Type B pancreatic cell (in vitro differentiated cells): ENCODE measurements around the gene AEBP2. TPM values are rescaled to one million over a fixed set of nuclear protein-coding genes. Genes with fewer than 3 reads are reported as not detected.
"Not testable (repeated sequence)": the region's sequence is repeated elsewhere in the genome, so short reads cannot be mapped to it uniquely, and the experiment has no call there.

Experiments
- DNase-seq: peaks from one replicate; pipeline ENCODE4 v3.0.0; 2021; ENCODE audit warnings: mixed read lengths; ENCODE audit not compliant: unreplicated experiment; ENCODE audit errors: extremely low spot score
- H3K27ac Mint-ChIP-seq: 2 replicates; pipeline ENCODE4 v1.8.0; 2021; ENCODE audit warnings: mild to moderate bottlenecking, mixed read lengths
- H3K27me3 Mint-ChIP-seq: 2 replicates; pipeline ENCODE4 v1.8.0; 2021; ENCODE audit warnings: mixed read lengths
- H3K36me3 Mint-ChIP-seq: 2 replicates; pipeline ENCODE4 v1.8.0; 2021; ENCODE audit warnings: mixed read lengths
- H3K4me1 Mint-ChIP-seq: one replicate; pipeline ENCODE4 v1.8.0; 2021; ENCODE audit warnings: mixed read lengths; ENCODE audit not compliant: unreplicated experiment
- H3K4me3 Mint-ChIP-seq: 2 replicates; pipeline ENCODE4 v1.8.0; 2021; ENCODE audit warnings: mild to moderate bottlenecking, mixed read lengths
- H3K9me3 Mint-ChIP-seq: 2 replicates; pipeline ENCODE4 v1.8.0; 2021; ENCODE audit warnings: mixed read lengths
- CTCF ChIP-seq: fragments of 200-600 bp; sonication (generic); conservative IDR thresholded peaks from 2 replicates; pipeline ENCODE4 v1.5.0; 2021; ENCODE audit warnings: antibody characterized with exemption, mild to moderate bottlenecking
- total RNA-seq: library from RNA; stranded (reverse); gene quantifications from 2 replicates; pipeline ENCODE4 v1.2.1, GENCODE V29; 2021; ENCODE audit warnings: low replicate concordance

The AEBP2 gene
- total RNA-seq, 1 donor from 2014 or later: 45.8 TPM

- no peaks in the 10 kb centered on the region for H3K27me3 Mint-ChIP-seq
- TF ChIP-seq CTCF: no peak
- H3K36me3 Mint-ChIP-seq: peaks cover 49% of the 10 kb centered on the region
- H3K4me1 Mint-ChIP-seq: peaks cover 5% of the 10 kb centered on the region
- H3K9me3 Mint-ChIP-seq: no peaks in the 10 kb centered on the region
- H3K27ac Mint-ChIP-seq: no peak overlapping the region
- no peak for DNase-seq
- no peak overlapping the region for H3K4me3 Mint-ChIP-seq
Observed at GRCh38 chr12:19464192-19464580, 24.9 kb downstream of the AEBP2 start.

DNA sequence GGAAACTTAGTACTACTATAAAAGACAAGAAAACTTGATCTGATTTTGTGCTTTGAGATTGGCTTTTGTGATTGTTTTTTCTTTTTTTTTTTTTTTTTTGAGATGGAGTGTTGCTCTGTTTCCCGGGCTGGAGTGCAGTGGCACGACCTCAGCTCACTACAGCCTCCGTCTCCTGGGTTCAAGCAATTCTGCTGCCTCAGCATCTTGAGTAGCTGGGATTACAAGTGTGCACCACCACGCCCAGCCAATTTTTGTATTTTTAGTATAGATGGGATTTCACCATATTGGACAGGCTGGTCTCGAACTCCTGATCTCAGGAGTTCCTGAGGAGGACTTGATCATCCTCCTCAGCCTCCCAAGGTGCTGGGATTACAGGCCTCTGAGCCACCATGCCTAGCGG, 26.4 kb downstream of the AEBP2 start:
- Mint-ChIP-seq H3K4me1 (peaks cover 5% of the 10 kb centered on the region), H3K9me3 (no peaks in the 10 kb centered on the region), H3K27ac (no peak overlapping the region), H3K4me3 (no peak overlapping the region), H3K27me3 (no peaks in the 10 kb centered on the region), H3K36me3 (peaks cover 55% of the 10 kb centered on the region)
- TF ChIP-seq CTCF: no peak
- DNase-seq: no peak

GRCh38 chr12:19474147-19474546, 34.9 kb downstream of the AEBP2 start:
- Mint-ChIP-seq H3K27me3 (no peaks in the 10 kb centered on the region), H3K9me3 (peaks cover 6% of the 10 kb centered on the region), H3K36me3 (peaks cover 76% of the 10 kb centered on the region), H3K27ac (no peak overlapping the region), H3K4me3 (no peak overlapping the region), H3K4me1 (no peaks in the 10 kb centered on the region)
- no peak for DNase-seq
- TF ChIP-seq CTCF: no peak

DNA sequence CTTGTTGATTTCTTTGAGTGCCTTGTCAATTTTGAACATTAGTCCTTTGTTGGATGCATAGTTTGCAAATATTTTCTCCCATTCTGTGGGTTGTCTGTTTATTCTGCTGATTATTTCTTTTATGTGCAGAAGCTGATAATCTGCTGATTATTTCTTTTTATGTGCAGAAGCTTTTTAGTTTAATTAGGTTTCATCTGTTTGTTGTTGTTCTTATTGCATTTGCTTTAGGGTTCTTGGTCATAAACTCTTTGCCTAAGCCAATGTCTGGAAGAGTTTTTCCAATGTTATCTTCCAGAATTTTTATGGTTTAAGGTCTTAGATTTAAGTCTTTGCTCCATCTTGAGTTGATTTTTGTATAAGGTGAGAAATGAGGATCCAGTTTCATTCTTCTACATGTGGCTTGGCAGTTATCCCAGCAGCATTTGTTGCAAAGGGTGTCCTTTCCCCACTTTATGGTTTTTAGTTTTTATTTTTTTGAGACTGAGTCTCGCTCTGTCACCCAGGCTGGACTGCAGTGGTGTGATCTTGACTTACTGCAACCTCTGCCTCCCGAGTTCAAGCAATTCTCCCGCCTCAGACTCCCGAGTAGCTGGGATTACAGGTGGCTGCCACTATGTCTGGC, 36.7 kb downstream of the AEBP2 start:
- not testable (repeated sequence) for DNase-seq, H3K4me1 Mint-ChIP-seq, H3K27ac Mint-ChIP-seq, H3K4me3 Mint-ChIP-seq, H3K27me3 Mint-ChIP-seq
- H3K36me3 Mint-ChIP-seq: peaks cover 84% of the 10 kb centered on the region
- peaks cover 10% of the 10 kb centered on the region for H3K9me3 Mint-ChIP-seq

- no peaks in the 10 kb centered on the region for H3K4me1 Mint-ChIP-seq
- no peak for TF ChIP-seq CTCF
Observed at GRCh38 chr12:19477071-19477470, 37.8 kb downstream of the AEBP2 start.

DNA sequence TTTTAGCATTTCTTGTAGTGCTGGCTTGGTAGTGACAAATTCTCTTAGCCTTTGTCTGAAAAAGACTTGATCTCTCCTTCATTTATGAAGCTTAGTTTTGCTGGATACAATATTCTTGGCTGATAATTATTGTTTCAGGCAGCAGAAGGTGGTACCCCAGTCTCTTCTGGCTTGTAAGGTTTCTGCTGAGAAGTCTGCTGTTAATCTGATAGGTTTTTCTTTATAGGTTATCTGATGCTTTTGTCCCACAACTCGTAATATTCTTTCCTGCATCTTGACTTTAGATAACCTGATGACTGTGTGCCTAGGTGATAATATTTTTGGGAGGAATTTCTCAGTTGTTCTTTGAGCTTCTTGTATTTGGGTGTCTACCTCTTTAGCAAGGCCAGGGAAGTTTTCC, 41.2 kb downstream of the AEBP2 start:
- no peak for DNase-seq
- H3K27ac Mint-ChIP-seq: no peak overlapping the region

More at GRCh38 chr12:19477071-19477470, 37.8 kb downstream of the AEBP2 start:
- Mint-ChIP-seq H3K4me3 (no peak overlapping the region), H3K36me3 (peaks cover 88% of the 10 kb centered on the region), H3K9me3 (peaks cover 14% of the 10 kb centered on the region), H3K27me3 (no peaks in the 10 kb centered on the region), H3K27ac (no peak overlapping the region)
- DNase-seq: no peak

More for the DNA sequence above, 41.2 kb downstream of the AEBP2 start:
- no peak overlapping the region for H3K4me3 Mint-ChIP-seq
- H3K9me3 Mint-ChIP-seq: peaks cover 18% of the 10 kb centered on the region
- no peak for TF ChIP-seq CTCF
- H3K4me1 Mint-ChIP-seq: peaks cover 4% of the 10 kb centered on the region
- H3K27me3 Mint-ChIP-seq: no peaks in the 10 kb centered on the region
- H3K36me3 Mint-ChIP-seq: peaks cover 87% of the 10 kb centered on the region
